ENCODE data around the gene VCPKMT.

The VCPKMT gene

DNA sequence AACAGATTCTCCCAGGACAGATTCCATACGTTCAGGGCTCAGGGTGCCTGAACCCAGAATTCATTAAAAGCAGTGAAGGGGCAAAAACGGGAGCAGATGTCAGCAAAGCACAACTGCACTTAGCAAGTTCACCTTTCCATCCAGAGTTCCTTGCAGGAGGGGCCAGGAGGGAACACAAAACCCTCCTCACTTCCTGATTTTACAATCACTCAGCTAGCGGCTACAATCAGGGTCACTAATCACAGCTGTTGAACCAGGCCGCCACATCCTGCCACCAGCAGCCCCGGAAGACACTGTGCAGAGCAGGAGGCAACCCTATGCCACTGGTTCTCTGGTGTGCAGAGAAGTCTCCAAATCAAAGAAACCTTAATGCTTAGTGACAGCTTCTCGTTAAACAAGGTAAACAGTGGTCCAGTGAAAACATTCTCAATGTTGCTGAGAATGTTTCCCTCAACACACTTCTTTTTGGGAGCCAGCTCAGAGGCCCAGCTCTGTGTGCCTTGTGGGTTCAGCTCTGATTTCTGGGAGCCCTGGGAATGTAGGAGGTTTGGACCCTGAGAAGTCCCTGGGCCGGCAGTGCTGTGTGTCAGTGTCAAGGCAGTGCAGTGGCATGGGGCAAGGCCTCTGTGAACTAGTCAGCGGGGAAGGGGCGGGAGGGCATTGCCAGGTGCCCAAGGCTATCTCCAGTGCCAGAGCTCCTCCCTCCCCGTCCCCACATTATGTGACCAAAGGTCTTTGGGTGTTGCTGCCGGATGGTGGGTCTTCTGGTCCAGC is 54.5 kb downstream of the VCPKMT start:
- H3K4me1 ChIP-seq = peaks cover 6 to 34% (median 31%) of the 10 kb centered on the region in 4 donors
- intact Hi-C loops (cut with DNase I; ENCODE audit: low total_unique reads) = no loop called here
- peak overlapping the region; percentile 52 to 71 for H3K27ac ChIP-seq
- no peak overlapping the region for H3K4me3 ChIP-seq
- H3K27me3 ChIP-seq = no peaks in the 10 kb centered on the region
- H3K36me3 ChIP-seq = no peaks in the 10 kb centered on the region
- DNase-seq = no peak
- TF ChIP-seq, protein P1, sequence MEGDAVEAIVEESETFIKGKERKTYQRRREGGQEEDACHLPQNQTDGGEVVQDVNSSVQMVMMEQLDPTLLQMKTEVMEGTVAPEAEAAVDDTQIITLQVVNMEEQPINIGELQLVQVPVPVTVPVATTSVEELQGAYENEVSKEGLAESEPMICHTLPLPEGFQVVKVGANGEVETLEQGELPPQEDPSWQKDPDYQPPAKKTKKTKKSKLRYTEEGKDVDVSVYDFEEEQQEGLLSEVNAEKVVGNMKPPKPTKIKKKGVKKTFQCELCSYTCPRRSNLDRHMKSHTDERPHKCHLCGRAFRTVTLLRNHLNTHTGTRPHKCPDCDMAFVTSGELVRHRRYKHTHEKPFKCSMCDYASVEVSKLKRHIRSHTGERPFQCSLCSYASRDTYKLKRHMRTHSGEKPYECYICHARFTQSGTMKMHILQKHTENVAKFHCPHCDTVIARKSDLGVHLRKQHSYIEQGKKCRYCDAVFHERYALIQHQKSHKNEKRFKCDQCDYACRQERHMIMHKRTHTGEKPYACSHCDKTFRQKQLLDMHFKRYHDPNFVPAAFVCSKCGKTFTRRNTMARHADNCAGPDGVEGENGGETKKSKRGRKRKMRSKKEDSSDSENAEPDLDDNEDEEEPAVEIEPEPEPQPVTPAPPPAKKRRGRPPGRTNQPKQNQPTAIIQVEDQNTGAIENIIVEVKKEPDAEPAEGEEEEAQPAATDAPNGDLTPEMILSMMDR (IDR thresholded peaks at IDR 0.05) = no peak
- H3K9me3 ChIP-seq = no peaks in the 10 kb centered on the region

GRCh38 chr14:50060871-50061663 is 55.3 kb downstream of the VCPKMT start:
- Histone ChIP-seq H3K27ac (peak overlapping the region; percentile 52 to 71), H3K36me3 (no peaks in the 10 kb centered on the region), H3K9me3 (no peaks in the 10 kb centered on the region), H3K27me3 (no peaks in the 10 kb centered on the region), H3K4me1 (peaks cover 6 to 34% (median 31%) of the 10 kb centered on the region in 4 donors), H3K4me3 (peak overlapping the region; percentile 4 to 21)
- intact Hi-C loops (cut with DNase I; ENCODE audit: low total_unique reads) = no loop called here
- peak; percentile 82 to 83 for DNase-seq
- TF ChIP-seq, protein P1 (IDR thresholded peaks at IDR 0.05) = peak; percentile 44 to 58

GRCh38 chr14:50059763-50060616 is 56.4 kb downstream of the VCPKMT start:
- peaks cover 6 to 34% (median 31%) of the 10 kb centered on the region in 4 donors for H3K4me1 ChIP-seq
- peak overlapping the region; percentile 52 to 71 for H3K27ac ChIP-seq
- H3K9me3 ChIP-seq = no peaks in the 10 kb centered on the region
- H3K27me3 ChIP-seq = no peaks in the 10 kb centered on the region
- H3K36me3 ChIP-seq = no peaks in the 10 kb centered on the region
- intact Hi-C loops (cut with DNase I; ENCODE audit: low total_unique reads) = no loop called here
- no peak overlapping the region for H3K4me3 ChIP-seq
- TF ChIP-seq, protein P1 (IDR thresholded peaks at IDR 0.05) = no peak
- DNase-seq = no peak

All from tibial artery (tissue), 4 donors.